ENCODE data around the gene HIPK4. TPM values are rescaled to one million over a fixed set of nuclear protein-coding genes. Genes with fewer than 3 reads are reported as not detected.
A peak's percentile ranks its signal among the peaks of the same experiment; 100 is the strongest.

HIPK4 gene
- total and polyA plus RNA-seq, 2 of the 8 experiments (the other 6 are each of a cell fraction or from before 2014, with no cell fraction given): 0.15 to 0.57 TPM

DNA sequence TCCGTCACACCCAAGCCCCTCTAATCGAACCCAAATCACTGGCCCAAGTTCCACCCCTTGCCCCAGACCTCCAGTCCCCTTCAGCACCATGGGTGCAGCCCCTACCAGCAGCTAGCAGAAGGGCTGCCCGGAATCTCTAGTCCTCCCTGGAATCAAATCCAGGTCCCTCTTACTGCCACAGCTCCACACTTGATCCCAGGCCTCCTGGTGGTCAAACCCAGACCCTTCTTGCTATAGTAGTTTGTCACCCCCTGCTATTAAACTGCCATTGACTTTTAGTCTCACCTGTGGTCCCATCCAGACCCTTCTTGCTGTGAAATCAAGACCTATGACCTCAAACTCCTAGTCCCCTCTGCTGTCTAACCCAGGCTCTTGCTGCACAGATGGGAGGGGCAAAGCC lies 8.7 kb downstream of the HIPK4 start:
- H2BK5ac ChIP-seq (ENCODE audit: low read depth, low read length): no peak overlapping the region
- H4K8ac ChIP-seq (ENCODE audit: extremely low read depth, insufficient read depth, low read length): no peak overlapping the region
- H3K18ac ChIP-seq (ENCODE audit: extremely low read depth, low read length): no peak overlapping the region
- no peak overlapping the region for H3K14ac ChIP-seq (ENCODE audit: insufficient read length)
- no peak overlapping the region for H3K56ac ChIP-seq (replicated peaks; ENCODE audit: insufficient read length, low read depth, low read length)
- no peaks in the 10 kb centered on the region for H3K27me3 ChIP-seq (replicated peaks in 1 of 4; ENCODE audit: control insufficient read depth in 3 of 4, extremely low read depth in 1 of 4, insufficient read depth in 3 of 4, low read length in 3 of 4)
- CTCF ChIA-PET (ENCODE audit: partially characterized antibody): interaction anchor here (0.8 to 4.2 kb wide), 7 partner anchors 11 to 76 kb away, joined by 3 to 19 read pairs (median 5); no protein-coding TSS in a partner anchor
- no peak for DNase-seq (ENCODE audit: low read depth in 1 of 2, low spot score in 2 of 2)
- peaks cover 0 to 4% (median 0%) of the 10 kb centered on the region in 4 experiments; a peak in 2 of 7 replicates for H3K4me1 ChIP-seq (replicated peaks in 1 of 4; ENCODE audit: control insufficient read depth in 3 of 4, insufficient read depth in 4 of 4, low read length in 3 of 4)
- no peak overlapping the region for H2BK120ac ChIP-seq (replicated peaks; ENCODE audit: low read depth, low read length)
- H2BK20ac ChIP-seq (ENCODE audit: low read length): no peak overlapping the region
- no peak overlapping the region for H2AK5ac ChIP-seq (ENCODE audit: low read depth, low read length)
- H4K20me1 ChIP-seq (replicated peaks in 1 of 2; ENCODE audit: control insufficient read depth in 1 of 2, insufficient read depth in 2 of 2, low read length in 2 of 2): peaks cover 0 to 12% of the 10 kb centered on the region in 2 experiments
- H3K9ac ChIP-seq (replicated peaks in 1 of 4; ENCODE audit: extremely low read depth in 1 of 4, low read depth in 3 of 4, low read length in 3 of 4): no peak overlapping the region
- no peak overlapping the region for H4K5ac ChIP-seq (ENCODE audit: insufficient read length, low read depth, low read length)
- no peaks in the 10 kb centered on the region for H3K79me1 ChIP-seq (ENCODE audit: low read depth, low read length)
- TF ChIP-seq, protein P1, sequence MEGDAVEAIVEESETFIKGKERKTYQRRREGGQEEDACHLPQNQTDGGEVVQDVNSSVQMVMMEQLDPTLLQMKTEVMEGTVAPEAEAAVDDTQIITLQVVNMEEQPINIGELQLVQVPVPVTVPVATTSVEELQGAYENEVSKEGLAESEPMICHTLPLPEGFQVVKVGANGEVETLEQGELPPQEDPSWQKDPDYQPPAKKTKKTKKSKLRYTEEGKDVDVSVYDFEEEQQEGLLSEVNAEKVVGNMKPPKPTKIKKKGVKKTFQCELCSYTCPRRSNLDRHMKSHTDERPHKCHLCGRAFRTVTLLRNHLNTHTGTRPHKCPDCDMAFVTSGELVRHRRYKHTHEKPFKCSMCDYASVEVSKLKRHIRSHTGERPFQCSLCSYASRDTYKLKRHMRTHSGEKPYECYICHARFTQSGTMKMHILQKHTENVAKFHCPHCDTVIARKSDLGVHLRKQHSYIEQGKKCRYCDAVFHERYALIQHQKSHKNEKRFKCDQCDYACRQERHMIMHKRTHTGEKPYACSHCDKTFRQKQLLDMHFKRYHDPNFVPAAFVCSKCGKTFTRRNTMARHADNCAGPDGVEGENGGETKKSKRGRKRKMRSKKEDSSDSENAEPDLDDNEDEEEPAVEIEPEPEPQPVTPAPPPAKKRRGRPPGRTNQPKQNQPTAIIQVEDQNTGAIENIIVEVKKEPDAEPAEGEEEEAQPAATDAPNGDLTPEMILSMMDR (IDR thresholded peaks at IDR 0.05; ENCODE audit: control extremely low read depth in 1 of 3, insufficient read depth in 1 of 3, low read depth in 1 of 3, low read length in 3 of 3): peak; percentile 15 to 50 (median 29)
- peak; percentile 11 to 44; a peak in 2 of 4 replicates for TF ChIP-seq RAD21 (IDR thresholded peaks at IDR 0.05 in 1 of 2, conservative IDR thresholded peaks at IDR 0.05 in 1 of 2; ENCODE audit: low read depth in 2 of 2, low read length in 2 of 2)
- no peak for TF ChIP-seq BCL11A (IDR thresholded peaks at IDR 0.05; ENCODE audit: low read depth in 2 of 2, low read length in 2 of 2)
- WGBS, 2 experiments (ENCODE audit: extremely low coverage in 1 of 2, insufficient coverage in 1 of 2, insufficient read length in 1 of 2, insufficient replicate concordance in 2 of 2, low coverage in 1 of 2, low lambda C conversion rate in 2 of 2, missing lambda C conversion rate in 1 of 2): 94% methylated on average over 3 of the region's 3 CpGs; no CpG with 5 or more reads in 1 of the 2 experiments
- POLR2A ChIA-PET (ENCODE audit: partially characterized antibody): interaction anchor here (0.6 to 4.1 kb wide), 12 partner anchors 9 to 132 kb away, joined by 3 to 25 read pairs (median 3); partner anchors contain the start of genes C19orf47 and PLD3
- H3K23ac ChIP-seq (ENCODE audit: insufficient read length): no peak overlapping the region
- no peaks in the 10 kb centered on the region for H3K79me2 ChIP-seq (ENCODE audit: control insufficient read depth in 1 of 2, insufficient read depth in 2 of 2, low read length in 2 of 2)
- H3K4ac ChIP-seq (replicated peaks; ENCODE audit: insufficient read length, low read depth, low read length): no peak overlapping the region
- H2BK12ac ChIP-seq (ENCODE audit: low read depth, low read length): no peak overlapping the region
- no peaks in the 10 kb centered on the region for H3K23me2 ChIP-seq (ENCODE audit: low read depth, low read length)
- H2BK15ac ChIP-seq (ENCODE audit: low read length): no peak overlapping the region
- no peak overlapping the region for H3K4me2 ChIP-seq (ENCODE audit: insufficient read depth in 1 of 2, low read depth in 2 of 2, low read length in 2 of 2)
- no peak overlapping the region for H3K4me3 ChIP-seq (ENCODE audit: extremely low read depth in 1 of 4, insufficient read depth in 2 of 4, low read depth in 3 of 4, low read length in 4 of 4)
- no peak overlapping the region for H3K27ac ChIP-seq (ENCODE audit: low read depth, low read length)
- H3K9me3 ChIP-seq (ENCODE audit: insufficient read depth in 2 of 2, low read depth in 1 of 2, low read length in 1 of 2): no peaks in the 10 kb centered on the region
- no peak overlapping the region for H4K91ac ChIP-seq (replicated peaks; ENCODE audit: insufficient read length, low read length)
- FAIRE-seq: no peak
- H2AFZ ChIP-seq (ENCODE audit: low read length): no peak overlapping the region
- H3K36me3 ChIP-seq (ENCODE audit: control insufficient read depth in 2 of 4, insufficient read depth in 4 of 4, low read length in 3 of 4): peaks cover 6 to 20% (median 12%) of the 10 kb centered on the region in 4 experiments; a peak in 7 of 8 replicates

Measured in H1 (cell line).